Epithelial cell of umbilical artery (primary cell): Measurements from ENCODE around the gene MAP2. TPM values are rescaled to one million over a fixed set of nuclear protein-coding genes. Genes with fewer than 3 reads are reported as not detected.

Experiments
- total RNA-seq: library from RNA; depleted of rRNA; stranded (reverse); fragments of >200 nt; gene quantifications from 2 replicates; pipeline ENCODE4 v1.2.3, GENCODE V29; 2014

Gene MAP2
- total RNA-seq, result 5.8 and 6.2 TPM in 2 replicates

GRCh38 chr2:209423562-209424198, at the start of gene MAP2:
MAP2 (plus strand) TSS chr2:209424047; CDS start chr2:209653171, 229,124 bp downstream.

GRCh38 chr2:209771474-209772289, 347.8 kb downstream of the MAP2 start, which contains the start of gene UNC80:
UNC80 (plus strand) TSS chr2:209771832; CDS start chr2:209772073, 241 bp downstream.

